Stimulated activated CD8-positive, alpha-beta memory T cell treated with anti-CD3 and anti-CD28 coated beads, Interleukin-15, amount 100 ng/mL, for 48 hours (primary cell): Measurements from ENCODE around the gene MYLK.
"Not testable (repeated sequence)": the region's sequence is repeated elsewhere in the genome, so short reads cannot be mapped to it uniquely, and the experiment has no call there.

Experiments
- DNase-seq, 2 donors: peaks; one replicate each; pipeline ENCODE4 v3.0.0-alpha.2; 2020; ENCODE audit warnings: low read depth in 2 of 2

Gene MYLK, protein sequence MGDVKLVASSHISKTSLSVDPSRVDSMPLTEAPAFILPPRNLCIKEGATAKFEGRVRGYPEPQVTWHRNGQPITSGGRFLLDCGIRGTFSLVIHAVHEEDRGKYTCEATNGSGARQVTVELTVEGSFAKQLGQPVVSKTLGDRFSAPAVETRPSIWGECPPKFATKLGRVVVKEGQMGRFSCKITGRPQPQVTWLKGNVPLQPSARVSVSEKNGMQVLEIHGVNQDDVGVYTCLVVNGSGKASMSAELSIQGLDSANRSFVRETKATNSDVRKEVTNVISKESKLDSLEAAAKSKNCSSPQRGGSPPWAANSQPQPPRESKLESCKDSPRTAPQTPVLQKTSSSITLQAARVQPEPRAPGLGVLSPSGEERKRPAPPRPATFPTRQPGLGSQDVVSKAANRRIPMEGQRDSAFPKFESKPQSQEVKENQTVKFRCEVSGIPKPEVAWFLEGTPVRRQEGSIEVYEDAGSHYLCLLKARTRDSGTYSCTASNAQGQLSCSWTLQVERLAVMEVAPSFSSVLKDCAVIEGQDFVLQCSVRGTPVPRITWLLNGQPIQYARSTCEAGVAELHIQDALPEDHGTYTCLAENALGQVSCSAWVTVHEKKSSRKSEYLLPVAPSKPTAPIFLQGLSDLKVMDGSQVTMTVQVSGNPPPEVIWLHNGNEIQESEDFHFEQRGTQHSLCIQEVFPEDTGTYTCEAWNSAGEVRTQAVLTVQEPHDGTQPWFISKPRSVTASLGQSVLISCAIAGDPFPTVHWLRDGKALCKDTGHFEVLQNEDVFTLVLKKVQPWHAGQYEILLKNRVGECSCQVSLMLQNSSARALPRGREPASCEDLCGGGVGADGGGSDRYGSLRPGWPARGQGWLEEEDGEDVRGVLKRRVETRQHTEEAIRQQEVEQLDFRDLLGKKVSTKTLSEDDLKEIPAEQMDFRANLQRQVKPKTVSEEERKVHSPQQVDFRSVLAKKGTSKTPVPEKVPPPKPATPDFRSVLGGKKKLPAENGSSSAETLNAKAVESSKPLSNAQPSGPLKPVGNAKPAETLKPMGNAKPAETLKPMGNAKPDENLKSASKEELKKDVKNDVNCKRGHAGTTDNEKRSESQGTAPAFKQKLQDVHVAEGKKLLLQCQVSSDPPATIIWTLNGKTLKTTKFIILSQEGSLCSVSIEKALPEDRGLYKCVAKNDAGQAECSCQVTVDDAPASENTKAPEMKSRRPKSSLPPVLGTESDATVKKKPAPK (N-terminal part only)

DNA sequence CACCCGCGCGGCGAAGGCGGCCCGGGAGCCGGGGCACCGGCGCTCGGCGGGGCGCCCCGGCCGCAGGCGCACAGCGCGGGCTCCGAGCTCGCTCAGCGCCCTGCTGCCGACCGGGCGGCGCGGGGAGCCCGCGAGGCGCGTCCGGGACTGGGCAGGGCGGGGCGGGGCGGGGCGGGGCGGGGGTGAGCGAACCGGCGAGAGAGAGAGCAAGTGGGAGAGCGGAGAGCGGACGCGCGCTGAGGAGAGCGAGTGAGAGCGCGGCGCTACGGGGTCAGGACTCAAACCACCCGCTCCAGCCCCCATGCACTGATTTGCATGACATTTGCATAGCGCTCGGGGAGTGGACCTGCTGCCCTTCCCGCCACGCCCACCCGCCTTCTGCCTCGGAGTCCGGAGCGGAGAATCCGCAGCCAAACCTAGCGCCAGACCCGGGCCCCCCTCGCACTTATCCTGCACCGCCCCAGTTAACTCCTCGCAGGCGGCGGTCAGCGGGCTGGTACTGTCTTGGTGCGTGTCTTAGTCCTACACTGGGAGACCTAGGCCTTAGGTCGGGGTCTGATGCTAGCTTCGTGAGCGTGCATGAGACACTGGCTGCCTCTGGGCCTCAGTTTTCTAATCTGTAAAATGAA lies at the start of gene MYLK:
TSS of gene MYLK (minus strand) at position 130 of the 629 bp plus-strand sequence. CDS start 90,491 bp downstream, outside the sequence.
- DNase-seq = peak; percentile 19 to 41

DNA sequence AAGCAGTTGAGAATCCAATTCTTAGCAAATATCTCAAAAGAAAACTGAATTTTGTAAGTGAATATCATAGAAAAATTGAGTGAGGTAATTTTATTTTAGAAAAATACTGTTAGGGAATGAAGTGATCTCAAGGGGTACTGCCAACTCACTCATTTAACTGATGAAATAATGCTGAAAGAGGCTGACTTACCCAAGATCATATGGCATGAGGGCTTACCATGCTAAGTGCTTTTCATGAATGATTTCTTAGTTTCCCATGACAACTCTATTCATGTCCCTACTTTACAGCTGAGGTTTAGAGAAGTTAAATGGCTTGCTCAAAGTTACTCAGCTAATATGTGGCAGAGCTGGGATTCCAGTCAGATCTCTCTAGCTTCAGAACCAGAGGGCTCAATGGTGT lies 46.3 kb upstream of the MYLK start:
- DNase-seq = no peak

DNA sequence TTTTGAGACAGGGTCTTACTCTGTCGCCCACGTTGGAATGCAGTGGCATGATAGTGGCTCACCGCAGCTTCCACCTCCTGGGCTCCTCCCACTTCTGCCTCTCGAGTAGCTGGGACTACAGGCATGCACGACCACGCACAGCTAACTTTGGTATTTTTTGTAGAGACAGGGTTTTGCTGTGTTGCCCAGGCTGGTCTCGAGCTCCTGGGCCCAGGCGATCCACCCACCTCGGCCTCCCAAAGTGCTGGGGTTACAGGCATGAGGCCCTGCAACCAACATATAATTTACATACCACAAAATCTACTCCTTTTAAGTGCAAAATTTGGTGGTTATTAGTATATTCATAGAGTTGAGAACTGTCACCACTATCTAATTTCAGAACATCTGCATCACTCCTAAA lies 45.2 kb upstream of the MYLK start:
- no peak for DNase-seq

DNA sequence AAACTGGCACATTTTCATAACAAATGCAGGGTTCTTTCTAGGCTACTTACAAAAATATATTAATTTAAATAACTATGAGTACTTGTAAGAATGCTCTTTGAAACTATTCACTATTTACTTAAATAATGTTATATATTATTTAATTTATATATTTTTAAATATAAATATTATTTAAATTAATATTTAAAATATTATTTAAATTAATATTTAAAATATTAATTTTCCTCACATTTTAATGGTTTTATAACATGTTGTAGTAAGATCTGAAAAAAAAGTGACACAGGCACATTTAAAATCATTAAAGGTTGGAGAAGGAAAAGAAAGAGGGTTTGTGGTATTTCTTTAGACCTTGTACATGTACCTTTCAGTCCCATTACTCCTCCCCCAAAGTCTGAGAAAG lies 42.3 kb upstream of the MYLK start:
- DNase-seq = no peak

DNA sequence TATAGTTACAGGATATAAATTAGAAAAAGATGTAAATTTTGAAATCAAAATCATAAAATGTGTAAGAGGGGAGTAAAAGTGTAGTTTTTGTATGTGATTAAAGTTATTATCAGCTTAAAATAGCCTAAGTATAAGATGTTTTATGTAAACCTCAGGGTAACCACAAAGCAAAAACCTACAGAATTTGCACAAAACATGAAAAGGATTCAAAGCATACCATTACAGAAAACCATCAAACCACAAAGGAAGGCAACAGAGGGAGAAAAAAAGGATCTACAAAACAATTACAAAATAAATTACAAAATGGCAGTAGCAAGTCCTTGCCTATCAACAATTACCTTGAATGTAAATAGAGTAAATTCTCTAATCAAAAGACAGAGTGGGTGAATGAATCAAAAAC lies 36.7 kb upstream of the MYLK start:
- DNase-seq = no peak

DNA sequence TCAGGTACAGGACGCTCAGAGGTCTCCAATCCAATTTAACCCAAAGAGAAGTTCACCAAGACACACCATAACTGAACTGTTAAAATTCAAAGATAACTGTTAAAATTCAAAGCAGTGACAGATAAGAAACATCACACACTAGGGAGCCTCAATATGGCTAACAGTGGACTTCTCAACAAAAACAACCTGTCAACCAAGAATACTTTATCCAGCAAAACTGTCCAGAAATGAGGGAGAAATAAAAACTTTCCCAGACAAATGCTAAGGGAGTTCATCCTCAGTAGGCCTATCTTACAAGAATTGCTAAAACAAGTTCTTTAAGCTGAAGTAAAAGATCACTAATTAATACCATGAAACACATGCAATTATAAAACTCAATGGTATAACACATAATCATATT lies 36.3 kb upstream of the MYLK start:
- no peak for DNase-seq

DNA sequence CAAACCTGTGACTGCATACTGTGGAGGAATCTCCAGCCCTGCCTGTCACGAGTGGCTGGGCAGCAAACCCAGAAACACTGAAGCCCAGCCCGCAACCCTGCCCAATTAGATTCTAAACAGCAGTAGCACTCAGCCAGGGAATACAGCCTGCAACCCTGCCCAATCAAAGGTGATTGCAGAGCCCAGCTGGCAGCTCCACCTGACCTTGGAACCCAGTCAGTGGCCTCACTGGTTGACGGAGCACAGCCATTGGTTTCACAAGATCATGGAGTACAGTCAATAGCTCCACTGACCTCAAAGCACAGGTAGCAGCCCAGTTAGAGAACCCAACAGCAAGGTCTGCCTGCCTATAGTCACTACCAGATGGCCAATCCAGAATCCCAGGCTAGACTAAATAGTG lies 35.2 kb upstream of the MYLK start:
- DNase-seq = no peak

DNA sequence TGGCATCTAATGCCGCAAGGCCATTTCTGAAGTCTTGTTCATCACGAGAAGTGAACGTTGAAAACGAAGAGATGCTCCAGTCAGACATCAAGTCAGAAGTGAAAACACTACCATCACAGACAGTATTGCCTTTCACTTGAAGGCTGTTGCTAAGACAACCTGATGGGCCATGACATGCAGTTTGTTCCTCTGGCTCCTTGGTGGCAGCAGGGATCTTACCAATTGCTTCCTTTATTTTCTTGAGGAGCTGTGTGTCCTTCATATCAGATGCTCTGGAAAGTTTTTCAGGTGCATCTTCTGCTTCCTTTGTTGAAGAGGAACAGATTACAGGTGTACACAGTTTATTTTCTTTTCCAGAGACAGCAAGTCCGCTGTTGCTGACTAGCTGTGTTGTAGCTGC lies 30.7 kb upstream of the MYLK start:
- DNase-seq = no peak

DNA sequence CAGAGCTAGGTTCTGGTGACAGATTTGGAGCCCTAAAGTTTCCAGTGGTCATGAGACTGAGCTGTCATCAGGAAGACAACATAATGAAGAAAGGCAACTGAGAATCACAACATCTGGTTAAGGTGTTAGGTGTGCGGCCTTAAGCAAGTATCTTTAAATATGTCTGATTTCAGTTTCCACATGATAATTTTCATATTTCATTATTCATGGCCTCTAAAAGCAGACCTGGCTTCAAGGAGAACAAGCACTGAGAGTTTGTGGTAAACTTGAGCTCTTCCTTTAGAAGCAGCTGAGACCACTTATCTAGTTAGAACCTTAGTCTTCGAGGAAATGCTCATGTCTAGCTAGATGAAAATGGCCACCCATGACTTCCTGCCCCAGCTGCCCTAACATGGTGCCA lies 25.7 kb upstream of the MYLK start:
- no peak for DNase-seq

DNA sequence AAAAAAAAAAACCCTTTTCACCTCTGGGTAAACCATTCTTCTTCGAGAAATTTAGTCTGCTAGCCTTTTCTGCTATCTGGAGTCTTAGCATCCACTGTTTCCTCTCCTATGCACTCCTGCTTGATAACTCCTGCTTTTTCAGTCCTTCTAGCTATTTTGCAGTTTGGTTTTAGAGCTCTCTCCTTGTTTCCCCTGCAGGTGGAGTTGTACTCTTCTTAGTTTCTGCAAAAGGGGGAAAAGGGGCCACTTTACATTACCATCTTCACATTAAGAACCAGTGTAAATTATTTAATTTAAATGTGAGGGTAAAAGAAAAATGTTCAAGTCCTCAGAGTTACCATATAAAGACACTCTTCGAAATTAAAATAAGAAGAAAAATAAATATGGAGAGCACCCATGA lies 23.6 kb upstream of the MYLK start:
- DNase-seq = no peak

DNA sequence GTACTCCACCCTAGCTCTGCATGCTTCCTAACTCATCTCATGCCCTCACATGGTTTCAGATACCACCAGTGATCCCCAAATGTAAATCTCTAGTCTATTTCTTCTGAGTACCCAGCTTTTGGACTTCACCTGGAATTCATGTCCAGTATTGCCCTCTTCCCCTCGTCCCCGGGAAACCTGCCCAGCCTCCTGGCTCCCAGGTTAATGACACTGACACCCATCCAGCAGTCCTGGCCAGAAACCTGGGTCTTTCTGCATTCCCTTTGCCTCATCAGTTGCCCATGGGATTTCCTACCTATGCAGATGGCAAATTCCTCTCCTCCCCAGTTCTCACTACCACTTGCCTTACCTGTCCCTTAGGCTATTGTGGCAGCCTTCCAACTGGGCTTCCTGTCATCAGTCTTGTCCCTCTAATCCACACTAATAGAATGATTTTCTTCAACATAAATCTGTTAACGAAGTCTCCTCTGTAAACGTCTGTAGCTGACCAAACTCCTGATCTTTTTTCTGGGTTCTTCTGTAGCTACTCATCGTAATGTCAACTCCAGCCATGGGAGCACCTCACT lies 15.3 kb upstream of the MYLK start:
- no peak for DNase-seq

DNA sequence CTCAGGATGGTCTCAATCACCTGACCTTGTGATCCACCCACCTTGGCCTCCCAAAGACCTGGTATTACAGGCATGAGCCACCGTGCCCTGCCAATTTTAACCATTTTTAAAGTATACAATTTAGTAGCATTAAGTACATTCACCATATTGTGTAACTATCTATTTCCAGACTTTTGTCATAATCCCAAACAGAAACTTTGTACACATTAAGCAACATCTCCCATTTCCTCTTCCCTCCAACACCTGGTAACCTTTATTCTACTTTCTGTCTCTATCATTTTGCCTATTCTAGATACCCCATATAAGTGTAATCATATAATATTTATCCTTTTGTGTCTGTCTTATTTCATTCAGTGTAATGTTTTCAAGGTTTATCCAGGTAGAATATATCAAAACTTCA lies 8.9 kb upstream of the MYLK start:
- no peak for DNase-seq

DNA sequence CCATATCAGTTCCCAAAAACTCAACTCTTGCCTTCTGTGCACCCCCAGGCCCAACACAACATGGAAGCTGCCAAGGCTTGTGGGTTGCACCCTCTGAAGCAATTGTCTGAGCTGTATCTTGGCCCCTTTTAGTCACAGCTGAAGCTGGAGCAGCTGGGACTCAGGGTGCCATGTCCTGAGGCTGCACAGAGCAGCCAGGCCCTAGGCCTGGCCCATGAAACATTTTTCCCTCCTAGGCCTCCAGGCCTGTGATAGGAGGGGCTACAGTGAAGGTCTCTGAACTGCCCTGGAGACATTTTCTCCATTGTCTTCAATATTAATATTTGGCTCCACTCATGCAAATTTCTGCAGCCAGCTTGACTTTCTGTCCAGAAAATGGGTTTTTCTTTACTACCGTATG lies 8.1 kb upstream of the MYLK start:
- DNase-seq = no peak

DNA sequence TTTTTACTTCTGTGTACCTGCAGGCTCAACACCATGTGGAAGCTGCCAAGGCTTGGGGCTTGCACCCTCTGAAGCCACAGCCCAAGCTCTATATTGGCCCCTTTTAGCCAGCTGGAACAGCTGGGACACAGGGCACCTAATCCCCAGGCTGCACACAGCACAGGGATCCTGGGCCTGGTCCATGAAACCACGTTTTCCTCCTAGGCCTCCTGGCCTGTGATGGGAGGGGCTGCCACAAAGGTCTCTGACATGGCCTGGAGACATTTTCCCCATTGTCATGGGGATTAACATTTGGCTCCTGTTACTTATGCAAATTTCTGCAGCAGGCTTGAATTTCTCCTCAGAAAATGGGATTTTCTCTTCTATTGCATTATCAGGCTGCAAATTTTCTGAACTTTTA lies 6.9 kb upstream of the MYLK start:
- not testable (repeated sequence) for DNase-seq

DNA sequence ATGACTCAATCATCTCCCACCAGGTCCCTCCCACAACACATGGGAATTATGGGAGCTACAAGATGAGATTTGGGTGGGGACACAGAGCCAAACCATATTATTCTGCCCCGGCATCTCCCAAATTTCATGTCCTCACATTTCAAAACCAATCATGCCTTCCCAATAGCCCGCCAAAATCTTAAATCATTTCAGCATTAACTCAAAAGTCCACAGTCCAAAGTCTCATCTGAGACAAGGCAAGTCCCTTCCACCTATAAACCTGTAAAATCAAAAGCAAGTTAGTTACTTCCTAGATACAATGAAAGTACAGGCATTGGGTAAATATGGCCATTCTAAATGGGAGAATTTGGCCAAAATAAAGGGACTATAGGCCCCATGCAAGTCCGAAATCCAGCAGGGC lies 6.0 kb upstream of the MYLK start:
- not testable (repeated sequence) for DNase-seq

DNA sequence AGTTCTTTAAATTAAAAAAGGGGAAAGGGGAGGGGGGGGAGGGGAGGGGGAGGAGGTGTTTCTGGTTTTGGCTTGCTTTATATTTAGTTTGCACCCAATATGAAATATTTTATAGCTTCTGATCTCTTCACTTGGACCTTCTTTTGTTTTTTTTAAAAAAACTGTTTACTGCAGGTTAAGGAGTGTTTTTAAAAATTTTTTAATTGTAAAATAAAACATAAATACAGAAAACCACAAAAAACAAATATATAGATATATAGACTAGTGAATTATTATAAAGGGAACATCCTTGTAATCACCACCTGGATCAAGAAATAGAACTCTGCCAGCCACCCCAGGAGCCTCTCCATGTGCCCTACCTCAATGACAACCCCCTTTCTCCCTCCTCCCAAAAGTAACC lies 861 bp upstream of the MYLK start:
- DNase-seq = no peak

DNA sequence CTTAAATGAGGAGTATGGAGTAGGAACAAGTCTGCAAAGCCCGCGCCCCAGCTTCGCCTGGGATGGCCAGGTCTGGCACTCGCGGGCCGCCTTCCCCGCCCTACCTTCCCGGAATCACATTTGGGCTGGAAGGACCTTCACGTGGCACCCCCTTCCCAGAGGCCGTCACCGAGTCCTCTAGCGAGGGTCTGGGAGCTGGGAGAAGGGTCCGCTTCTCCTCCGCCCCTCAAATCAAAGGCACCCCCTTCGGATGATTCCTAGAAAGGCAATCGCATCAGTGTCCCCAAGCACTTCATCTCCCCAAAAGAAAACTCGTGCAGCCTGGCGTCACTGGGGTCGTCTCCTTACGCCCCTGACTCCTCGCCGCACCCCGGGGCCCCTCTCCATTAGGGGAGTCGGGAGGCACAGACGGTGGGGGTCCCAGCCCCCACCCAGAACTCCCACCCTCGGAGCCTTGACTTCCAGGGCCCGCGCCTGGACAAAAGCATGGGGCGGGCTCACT lies 380 bp downstream of the MYLK start:
- no peak for DNase-seq

DNA sequence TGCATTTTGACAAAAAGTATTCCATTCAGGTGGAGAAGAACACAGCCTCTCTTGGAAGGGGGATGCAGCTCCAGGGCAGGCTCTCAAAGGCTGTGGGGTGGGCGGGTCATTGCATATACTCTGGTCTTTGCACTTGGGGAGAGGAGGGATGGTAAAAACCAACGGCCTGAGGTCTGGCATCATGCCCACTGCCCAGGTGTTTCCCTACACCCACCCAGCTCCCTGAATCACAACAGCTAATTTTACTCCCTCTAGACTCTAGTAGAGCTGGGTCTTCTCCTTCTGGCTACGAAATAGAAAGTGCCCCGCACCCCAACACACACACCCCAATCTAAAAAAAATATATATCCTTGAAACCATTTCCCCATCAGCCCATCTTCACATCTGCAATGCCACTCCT lies 1.0 kb downstream of the MYLK start:
- no peak for DNase-seq

DNA sequence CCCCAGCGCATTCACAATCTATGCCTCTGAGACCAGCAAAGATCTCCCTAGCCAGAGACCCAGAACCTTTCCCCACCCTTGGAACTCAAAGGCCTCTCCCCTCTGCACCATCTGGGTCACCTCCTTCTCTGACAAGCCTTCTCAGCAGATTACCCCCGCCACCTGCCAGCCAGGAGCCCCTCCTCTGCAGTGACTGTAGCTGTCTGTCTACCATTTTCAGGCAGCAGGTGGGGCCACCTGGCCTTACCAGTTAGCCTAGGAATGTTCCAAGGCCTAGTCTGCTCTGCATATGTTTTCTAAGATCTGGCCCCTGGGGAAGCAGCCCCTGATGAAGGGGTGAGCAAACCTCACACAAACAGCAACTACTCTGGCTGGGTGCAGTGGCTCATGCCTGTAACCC lies 2.4 kb downstream of the MYLK start:
- DNase-seq = no peak

DNA sequence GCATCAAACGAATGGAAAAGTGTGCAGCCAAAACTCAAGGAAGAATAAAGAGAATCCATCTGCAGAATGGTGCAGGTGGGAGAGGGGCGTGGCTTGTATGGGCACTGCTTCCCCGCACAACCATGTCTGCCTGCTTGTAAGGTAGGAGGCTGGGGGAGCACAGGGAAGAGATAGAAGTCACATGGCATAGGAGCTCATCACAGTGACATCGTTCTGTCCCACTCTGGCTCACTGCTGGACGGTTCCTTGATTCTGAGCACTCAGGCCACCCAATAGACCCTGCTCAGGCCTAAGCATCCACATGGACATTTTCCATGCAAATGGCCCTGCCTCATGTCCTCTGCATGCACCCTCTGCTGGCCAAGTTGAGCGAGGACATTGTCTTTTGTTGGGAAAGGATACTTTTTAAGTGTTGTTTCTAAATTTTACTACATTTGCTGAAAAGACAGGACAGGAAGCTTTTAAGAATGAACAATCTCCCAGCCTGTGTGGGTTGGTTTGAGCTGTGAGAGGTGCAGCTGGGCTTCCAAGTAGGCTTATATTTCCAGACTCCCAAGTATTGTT lies 3.1 kb downstream of the MYLK start:
- no peak for DNase-seq

DNA sequence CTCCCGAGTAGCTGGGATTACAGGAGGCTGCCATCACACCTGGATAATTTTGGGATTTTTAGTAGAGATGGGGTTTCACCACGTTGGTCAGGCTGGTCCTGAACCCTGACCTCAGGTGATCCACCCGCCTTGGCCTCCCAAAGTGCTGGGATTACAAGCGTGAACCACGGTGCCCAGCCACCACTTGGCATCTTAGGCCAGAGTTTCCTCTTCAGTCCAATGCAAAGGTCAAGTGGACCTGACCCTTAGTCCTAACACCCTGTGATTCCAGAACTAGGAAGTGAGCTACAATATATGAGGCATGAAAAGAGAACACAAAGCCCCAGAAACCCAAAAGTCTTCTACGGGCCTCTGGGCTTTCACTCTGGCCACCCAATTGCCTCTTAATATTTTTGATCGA lies 5.3 kb downstream of the MYLK start:
- DNase-seq = no peak
